ENCODE results near the gene TMCC3.
"Not testable (repeated sequence)": the region's sequence is repeated elsewhere in the genome, so short reads cannot be mapped to it uniquely, and the experiment has no call there.

Gene TMCC3

GRCh38 chr12:94633401-94633800, 17.0 kb downstream of the TMCC3 start:
- no peak for DNase-seq

- no peak for DNase-seq
Measured at GRCh38 chr12:94631058-94631457, 19.3 kb downstream of the TMCC3 start.

- DNase-seq: no peak
Measured at GRCh38 chr12:94628819-94629472, 21.4 kb downstream of the TMCC3 start.

GRCh38 chr12:94628369-94628768, 22.0 kb downstream of the TMCC3 start:
- no peak for DNase-seq

- no peak for DNase-seq
Measured at GRCh38 chr12:94625531-94625930, 24.8 kb downstream of the TMCC3 start.

GRCh38 chr12:94623161-94623920, 27.0 kb downstream of the TMCC3 start:
- DNase-seq: no peak

GRCh38 chr12:94622475-94622874, 27.9 kb downstream of the TMCC3 start:
- no peak for DNase-seq

- peak; percentile 18 to 49 for DNase-seq
Measured at GRCh38 chr12:94621662-94622359, 28.5 kb downstream of the TMCC3 start.

- no peak for DNase-seq
Measured at GRCh38 chr12:94620621-94621020, 29.7 kb downstream of the TMCC3 start.

- no peak for DNase-seq
Measured at GRCh38 chr12:94618995-94619695, 31.2 kb downstream of the TMCC3 start.

- DNase-seq: no peak
Measured at GRCh38 chr12:94617101-94617500, 33.3 kb downstream of the TMCC3 start.

- DNase-seq: no peak
Measured at GRCh38 chr12:94616203-94616729, 34.1 kb downstream of the TMCC3 start.

GRCh38 chr12:94615260-94616181, 34.8 kb downstream of the TMCC3 start:
- DNase-seq: no peak

GRCh38 chr12:94614288-94614721, 36.1 kb downstream of the TMCC3 start:
- DNase-seq: no peak

- no peak for DNase-seq
Measured at GRCh38 chr12:94609917-94610443, 40.4 kb downstream of the TMCC3 start.

GRCh38 chr12:94606810-94607209, 43.5 kb downstream of the TMCC3 start:
- DNase-seq: not testable (repeated sequence)

GRCh38 chr12:94604366-94604698, 46.0 kb downstream of the TMCC3 start:
- DNase-seq: no peak

- peak; percentile 49 to 65 for DNase-seq
Measured at GRCh38 chr12:94603434-94604365, 46.7 kb downstream of the TMCC3 start.

GRCh38 chr12:94602024-94602423, 48.3 kb downstream of the TMCC3 start:
- DNase-seq: no peak

- DNase-seq: not testable (repeated sequence)
Measured at GRCh38 chr12:94601307-94601706, 49.0 kb downstream of the TMCC3 start.
